NCI-H524 (cell line): Measurements from ENCODE around the gene BRD9.
"Not testable (repeated sequence)": the region's sequence is repeated elsewhere in the genome, so short reads cannot be mapped to it uniquely, and the experiment has no call there.

Experiments
- DNase-seq, 2 experiments: peaks; one replicate each; lab custom pipeline; 2025; lab: John Stamatoyannopoulos, UW

BRD9 gene

DNA sequence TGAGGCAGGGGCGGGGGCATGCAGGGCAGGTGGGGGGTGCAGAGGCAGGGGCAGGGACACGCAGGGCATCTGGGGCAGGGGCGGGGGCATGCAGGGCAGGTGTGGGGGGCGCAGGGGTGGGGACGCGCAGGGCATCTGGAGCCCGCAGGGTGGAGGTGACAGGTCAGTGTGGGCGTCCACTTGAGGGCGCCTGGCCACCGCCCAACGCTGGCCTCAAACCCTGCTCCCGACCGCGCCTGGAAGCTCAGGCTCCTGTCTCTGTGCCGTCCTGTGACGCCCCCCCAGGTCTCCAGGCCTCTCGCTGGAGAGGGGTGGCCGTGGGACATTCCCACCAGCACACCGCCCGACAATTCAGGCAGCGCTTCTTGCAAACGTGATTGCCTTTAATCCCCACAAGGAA lies 48.7 kb downstream of the BRD9 start:
- DNase-seq = not testable (repeated sequence)

- DNase-seq = not testable (repeated sequence)
Observed at GRCh38 chr5:843371-843770, 49.2 kb downstream of the BRD9 start.

- not testable (repeated sequence) for DNase-seq
Observed at GRCh38 chr5:842402-843221, 50.0 kb downstream of the BRD9 start.

GRCh38 chr5:841531-842401 lies 50.8 kb downstream of the BRD9 start:
- DNase-seq = not testable (repeated sequence)

DNA sequence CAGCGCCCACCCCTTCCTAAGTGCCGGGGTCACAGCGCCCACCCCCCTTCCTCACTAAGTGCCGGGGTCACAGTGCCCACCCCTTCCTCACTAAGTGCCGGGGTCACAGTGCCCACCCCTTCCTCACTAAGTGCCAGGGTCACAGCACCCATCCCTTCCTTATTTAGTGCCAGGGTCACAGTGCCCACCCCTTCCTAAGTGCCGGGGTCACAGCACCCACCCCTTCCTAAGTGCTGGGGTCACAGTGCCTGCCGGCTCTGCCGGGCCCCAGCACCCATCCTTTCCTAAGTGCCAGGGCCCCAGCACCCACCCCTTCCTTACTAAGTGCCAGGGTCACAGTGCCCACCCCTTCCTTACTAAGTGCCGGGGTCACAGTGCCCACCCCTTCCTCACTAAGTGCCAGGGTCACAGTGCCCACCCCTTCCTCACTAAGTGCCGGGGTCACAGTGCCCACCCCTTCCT lies 51.6 kb downstream of the BRD9 start:
- not testable (repeated sequence) for DNase-seq

DNA sequence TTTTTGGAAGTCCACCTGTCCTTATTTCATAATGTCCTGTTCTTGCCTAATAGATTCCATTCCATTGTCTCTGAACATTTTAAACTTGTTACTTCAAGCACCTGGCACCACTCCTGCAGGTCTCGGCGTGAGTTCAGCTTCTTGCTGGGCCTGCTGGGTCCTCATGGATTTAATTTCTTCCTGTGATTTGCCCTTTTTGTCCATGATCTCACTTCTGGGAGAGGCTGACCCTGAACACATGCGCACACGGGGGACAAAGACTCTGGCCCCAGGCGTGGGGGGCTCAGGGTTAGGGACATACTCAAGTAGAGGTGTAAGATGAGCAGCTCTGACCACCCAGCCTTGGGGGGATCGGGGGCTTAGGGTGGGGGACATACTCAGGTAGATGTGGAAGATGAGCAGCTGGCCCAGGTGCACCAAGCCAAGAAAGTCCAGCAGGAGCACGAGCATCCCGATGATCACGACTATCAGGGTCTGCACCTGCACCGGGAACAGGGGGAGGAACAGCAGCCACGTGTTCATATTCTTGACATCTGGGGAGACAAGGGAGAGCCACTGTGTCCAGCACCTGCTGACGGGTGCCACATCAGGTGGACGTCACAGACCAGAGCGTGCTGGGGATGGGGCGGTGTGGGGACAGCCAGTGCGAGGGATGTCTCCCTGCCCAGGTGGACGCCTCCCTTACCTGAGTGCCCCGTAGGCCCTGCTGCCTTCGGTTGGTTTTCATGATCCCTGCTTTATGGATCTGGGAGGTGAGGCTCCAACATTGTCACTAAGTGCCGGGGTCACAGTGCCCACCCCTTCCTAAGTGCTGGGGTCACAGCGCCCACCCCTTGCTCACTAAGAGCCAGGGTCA lies 52.3 kb downstream of the BRD9 start:
- not testable (repeated sequence) for DNase-seq

DNA sequence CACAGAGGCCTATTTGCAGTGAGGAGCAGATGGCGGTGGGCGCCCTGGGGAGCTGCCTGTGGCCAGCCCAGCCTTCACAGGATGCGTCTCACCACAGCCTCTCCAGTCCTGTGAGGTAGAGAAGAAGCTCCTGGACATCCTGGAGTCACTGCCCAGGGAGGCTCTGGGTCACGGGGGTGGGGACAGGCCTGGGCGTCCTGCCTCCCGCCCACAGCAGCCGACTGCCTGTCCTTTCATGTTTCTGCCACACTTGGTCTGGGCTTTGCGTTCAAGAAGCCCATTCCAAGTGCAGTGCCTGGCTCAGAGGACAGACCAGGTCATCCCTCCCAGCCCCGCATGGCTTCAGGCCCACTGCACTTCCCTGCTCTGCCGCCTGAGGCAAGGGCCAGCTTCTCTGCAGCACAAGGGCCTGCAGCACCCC lies 54.2 kb downstream of the BRD9 start:
- DNase-seq = peak in 1 of 2 experiments; percentile 23

GRCh38 chr5:837621-838121 lies 54.9 kb downstream of the BRD9 start:
- DNase-seq = not testable (repeated sequence)

DNA sequence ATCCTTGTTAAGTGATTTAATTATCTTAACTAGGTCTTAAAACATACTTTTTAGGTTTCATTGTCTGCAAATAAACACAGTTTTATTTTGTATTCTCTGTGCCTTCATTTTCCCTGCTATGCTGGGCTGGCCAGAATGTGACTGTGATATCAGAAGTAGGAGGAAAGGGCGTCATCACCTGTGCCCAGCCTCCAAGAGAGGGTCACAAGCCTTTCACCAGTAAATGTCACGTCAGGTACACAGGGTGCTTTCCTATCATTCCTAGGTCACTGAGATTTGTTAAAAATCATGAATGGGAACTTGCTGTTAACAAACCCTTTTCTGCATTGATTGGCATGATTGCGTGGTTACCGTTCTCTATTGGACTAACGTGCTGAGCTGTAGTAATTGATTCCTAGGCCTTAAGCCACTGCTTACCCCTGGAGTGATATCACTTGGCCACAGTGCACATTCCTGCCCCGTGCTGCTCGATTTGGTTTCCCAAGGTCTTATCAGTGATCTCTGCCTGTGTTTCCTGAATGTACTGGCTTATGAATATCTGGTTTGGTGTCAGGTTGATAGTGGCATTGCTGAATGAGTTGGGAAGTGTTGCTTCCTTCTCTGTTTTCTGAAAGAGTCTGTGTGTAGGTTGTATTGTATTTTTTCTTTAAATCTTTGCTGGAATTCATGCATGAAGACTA lies 56.5 kb downstream of the BRD9 start:
- not testable (repeated sequence) for DNase-seq

- DNase-seq = not testable (repeated sequence)
Observed at GRCh38 chr5:834013-834412, 58.6 kb downstream of the BRD9 start.

GRCh38 chr5:828194-828593 lies 64.4 kb downstream of the BRD9 start:
- not testable (repeated sequence) for DNase-seq

DNA sequence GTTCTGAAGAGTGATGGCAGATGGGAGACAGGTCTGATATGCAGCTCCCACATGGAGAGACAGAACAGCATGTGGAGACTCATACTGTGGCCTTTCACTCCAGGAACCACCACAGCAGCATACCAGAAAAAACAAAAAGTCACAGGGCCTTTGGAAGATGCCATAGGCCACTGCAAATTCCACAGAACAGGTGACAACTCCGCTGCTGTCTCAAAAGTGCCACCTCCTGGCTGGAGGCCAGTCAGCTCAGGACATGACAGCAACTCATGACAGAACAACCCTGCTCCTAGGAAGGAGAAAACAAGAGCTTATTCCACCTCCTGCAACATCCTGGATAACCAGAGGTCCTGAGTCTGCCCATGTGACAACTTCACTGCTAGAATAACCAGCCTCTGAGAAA lies 67.1 kb downstream of the BRD9 start:
- DNase-seq = peak in 1 of 2 experiments; percentile 19

- DNase-seq = peak; percentile 12 to 60
Observed at GRCh38 chr5:821504-821903, 71.1 kb downstream of the BRD9 start.

DNA sequence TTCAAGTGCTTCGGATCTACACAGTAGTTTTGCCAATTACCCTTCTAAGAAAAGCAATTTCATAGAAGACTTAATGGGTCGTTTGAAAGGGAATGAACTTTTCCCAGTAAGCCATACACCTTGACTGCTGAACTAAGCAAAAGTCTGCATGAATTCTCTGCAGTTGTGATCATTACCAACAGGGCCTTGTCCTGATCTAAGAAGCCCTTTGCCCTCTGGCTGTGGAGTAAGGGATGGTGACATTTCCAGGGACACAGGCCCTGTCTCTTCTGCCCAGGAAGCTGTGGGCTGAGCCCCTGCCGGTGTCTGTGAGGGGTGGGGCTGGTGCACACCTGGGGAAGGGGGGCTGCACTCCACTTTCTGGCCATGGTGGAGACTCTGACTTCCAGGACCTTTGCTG lies 72.4 kb downstream of the BRD9 start:
- no peak for DNase-seq

DNA sequence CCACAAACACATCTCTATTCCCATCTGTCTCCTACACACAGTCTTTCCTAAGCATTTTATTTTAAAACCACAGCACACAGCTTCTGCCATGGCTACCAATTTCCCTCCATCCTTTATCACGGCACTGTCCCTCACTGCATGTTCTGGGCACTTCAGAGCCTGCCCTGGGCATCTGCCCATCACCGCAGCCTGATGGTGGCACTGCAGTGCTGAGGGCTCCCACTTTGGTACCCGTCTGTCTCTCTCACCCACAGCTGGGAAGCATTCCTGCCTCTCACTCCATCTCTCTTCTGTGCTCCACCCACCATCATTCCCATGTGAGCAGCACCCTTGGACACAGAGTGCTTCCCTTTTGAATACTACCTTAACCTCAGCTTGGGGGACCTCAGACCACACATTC lies 73.5 kb downstream of the BRD9 start:
- peak in 1 of 2 experiments; percentile 27 for DNase-seq

DNA sequence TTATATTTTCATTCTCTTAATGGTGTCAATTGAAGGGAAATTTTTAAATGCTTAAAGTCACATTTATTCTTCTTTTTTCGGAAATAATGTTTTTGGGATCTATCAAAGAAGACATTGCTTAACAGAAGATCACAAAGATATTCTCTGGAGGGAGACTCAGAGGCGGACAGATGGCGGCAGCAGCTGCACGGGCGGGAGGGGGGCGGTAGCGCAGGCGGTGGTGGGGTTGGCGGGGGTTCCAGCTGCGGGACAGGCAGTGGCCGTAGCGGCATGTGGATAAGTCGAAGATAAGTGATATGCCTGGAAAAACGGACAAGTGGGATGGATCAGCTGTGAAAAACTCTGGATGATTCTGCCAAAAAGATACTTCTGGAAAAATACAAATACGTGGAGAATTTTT lies 76.4 kb downstream of the BRD9 start:
- peak; percentile 43 to 81 for DNase-seq

DNA sequence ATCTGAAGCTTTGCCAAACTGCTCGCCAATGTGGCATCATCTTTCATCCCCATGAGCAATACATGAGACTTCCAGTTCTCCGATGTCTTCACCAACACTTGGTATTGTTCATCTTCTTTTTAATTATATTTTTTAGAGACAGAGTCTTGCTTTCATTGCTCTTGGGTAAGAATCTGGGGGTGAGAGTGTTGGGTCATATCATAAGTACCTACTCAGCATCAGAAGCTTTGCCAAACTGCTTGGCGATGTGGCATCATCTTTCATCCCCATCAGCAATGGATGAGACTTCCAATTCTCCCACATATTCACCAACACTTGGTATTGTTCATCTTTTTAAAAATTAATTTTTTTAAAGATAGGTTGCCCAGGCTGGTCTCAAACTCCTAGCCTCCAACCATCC lies 77.2 kb downstream of the BRD9 start:
- DNase-seq = no peak
